HEK293T (cell line): ENCODE measurements around the gene ATXN2.
"Not testable (repeated sequence)": the region's sequence is repeated elsewhere in the genome, so short reads cannot be mapped to it uniquely, and the experiment has no call there.

Source experiments
- CTCF ChIA-PET: fragments of 350-600 bp; formaldehyde crosslinking; extraction: SDS; loops from one replicate; lab custom pipeline; 2021; ENCODE audit warnings: antibody characterized with exemption, inconsistent platforms; lab: Yijun Ruan, JAX
- POLR2A ChIA-PET: fragments of 350-600 bp; formaldehyde crosslinking; extraction: SDS; loops from one replicate; lab custom pipeline; 2020; ENCODE audit warnings: antibody characterized with exemption, inconsistent platforms; lab: Yijun Ruan, JAX
- DNase-seq: peaks from one replicate; pipeline ENCODE4 v3.0.0; 2012; ENCODE audit warnings: mixed read lengths; ENCODE audit errors: extremely low spot score
- ARNT ChIP-seq: fragments of 450-650 bp; IDR thresholded peaks from 2 replicates; pipeline ENCODE4 v1.6.1; 2017; ENCODE audit warnings: mild to moderate bottlenecking
- BHLHE40 ChIP-seq: fragments of 450-650 bp; IDR thresholded peaks from 2 replicates; pipeline ENCODE4 v1.6.1; 2016; ENCODE audit warnings: mild to moderate bottlenecking, moderate library complexity, borderline replicate concordance
- CTBP1 ChIP-seq: fragments of 450-650 bp; IDR thresholded peaks from 2 replicates; pipeline ENCODE4 v1.6.1; 2016; ENCODE audit warnings: borderline replicate concordance
- ELF4 ChIP-seq: fragments of 450-650 bp; IDR thresholded peaks from 2 replicates; pipeline ENCODE4 v1.6.1; 2017; ENCODE audit warnings: antibody characterized with exemption
- FOXA1 ChIP-seq: fragments of 450-650 bp; IDR thresholded peaks from 2 replicates; pipeline ENCODE4 v1.6.1; 2016; ENCODE audit warnings: mild to moderate bottlenecking
- FOXK2 ChIP-seq: fragments of 450-650 bp; IDR thresholded peaks from 2 replicates; pipeline ENCODE4 v1.6.1; 2016; ENCODE audit warnings: mild to moderate bottlenecking
- FOXM1 ChIP-seq: fragments of 450-650 bp; IDR thresholded peaks from 2 replicates; pipeline ENCODE4 v1.6.1; 2017; ENCODE audit warnings: mild to moderate bottlenecking, borderline replicate concordance
- HDGF ChIP-seq: fragments of 450-650 bp; IDR thresholded peaks from 2 replicates; pipeline ENCODE4 v1.6.1; 2017; ENCODE audit warnings: antibody characterized with exemption, borderline replicate concordance
- L3MBTL2 ChIP-seq: fragments of 450-650 bp; conservative IDR thresholded peaks from 2 replicates; pipeline ENCODE4 v1.6.1; 2016; ENCODE audit warnings: mild to moderate bottlenecking
- LEF1 ChIP-seq: fragments of 450-650 bp; IDR thresholded peaks from 2 replicates; pipeline ENCODE4 v1.6.1; 2017; ENCODE audit warnings: mild to moderate bottlenecking, borderline replicate concordance
- NFRKB ChIP-seq: fragments of 450-650 bp; IDR thresholded peaks from 2 replicates; pipeline ENCODE4 v1.6.1; 2016; ENCODE audit warnings: mild to moderate bottlenecking, moderate library complexity
- PKNOX1 ChIP-seq: fragments of 450-650 bp; IDR thresholded peaks from 2 replicates; pipeline ENCODE4 v1.6.1; 2016
- SP1 ChIP-seq: fragments of 450-650 bp; IDR thresholded peaks from 2 replicates; pipeline ENCODE4 v1.6.1; 2017
- SUZ12 ChIP-seq: fragments of 450-650 bp; IDR thresholded peaks from 2 replicates; pipeline ENCODE4 v1.6.1; 2016; ENCODE audit warnings: mild to moderate bottlenecking
- TARDBP ChIP-seq: fragments of 450-650 bp; IDR thresholded peaks from 2 replicates; pipeline ENCODE4 v1.6.1; 2016
- ZNF384 ChIP-seq: fragments of 450-650 bp; IDR thresholded peaks from 2 replicates; pipeline ENCODE4 v1.6.1; 2016

ATXN2 gene

GRCh38 chr12:111616177-111616623, 17.1 kb upstream of the ATXN2 start:
- no peak for DNase-seq
- TF ChIP-seq ELF4 (no peak), ZNF384 (no peak), TARDBP (no peak), ARNT (no peak), SP1 (no peak), HDGF (no peak), FOXA1 (no peak), SUZ12 (no peak), BHLHE40 (no peak), PKNOX1 (no peak), NFRKB (no peak), L3MBTL2 (no peak), LEF1 (no peak), FOXM1 (no peak)
- CTCF ChIA-PET, result no interaction called here
- POLR2A ChIA-PET, result no interaction called here

GRCh38 chr12:111607239-111607638, 8.1 kb upstream of the ATXN2 start:
- POLR2A ChIA-PET, result no interaction called here
- no peak for DNase-seq
- CTCF ChIA-PET, result no interaction called here
- TF ChIP-seq BHLHE40 (no peak), SP1 (no peak), NFRKB (no peak), SUZ12 (no peak), CTBP1 (no peak), FOXM1 (no peak)

- no peak for DNase-seq
- TF ChIP-seq ELF4 (no peak), SUZ12 (no peak), HDGF (no peak), FOXK2 (no peak), NFRKB (no peak)
- ChIA-PET POLR2A (no interaction called here), CTCF (no interaction called here)
These were observed 7.7 kb upstream of the ATXN2 start for GRCh38 chr12:111606767-111607230.

- POLR2A ChIA-PET, result no interaction called here
- no peak for DNase-seq
- CTCF ChIA-PET, result no interaction called here
- TF ChIP-seq FOXM1 (no peak), L3MBTL2 (no peak), BHLHE40 (no peak), SP1 (no peak), LEF1 (no peak)
These were observed 7.0 kb upstream of the ATXN2 start for GRCh38 chr12:111605911-111606766.

GRCh38 chr12:111602857-111603256, 3.7 kb upstream of the ATXN2 start:
- CTCF ChIA-PET, POLR2A ChIA-PET: not testable (repeated sequence)

GRCh38 chr12:111602348-111602747, 3.2 kb upstream of the ATXN2 start:
- TF ChIP-seq FOXM1 (no peak), SUZ12 (no peak), PKNOX1 (no peak), TARDBP (no peak), BHLHE40 (no peak), HDGF (no peak), FOXA1 (no peak), ARNT (no peak), ZNF384 (no peak), L3MBTL2 (no peak)
- POLR2A ChIA-PET, result no interaction called here

More at GRCh38 chr12:111602857-111603256, 3.7 kb upstream of the ATXN2 start:
- DNase-seq, result not testable (repeated sequence)

GRCh38 chr12:111600986-111601385, 1.9 kb upstream of the ATXN2 start:
- POLR2A ChIA-PET, CTCF ChIA-PET, DNase-seq: not testable (repeated sequence)

More at GRCh38 chr12:111602348-111602747, 3.2 kb upstream of the ATXN2 start:
- CTCF ChIA-PET, result no interaction called here
- no peak for DNase-seq

- TF ChIP-seq HDGF (no peak), L3MBTL2 (no peak), SUZ12 (no peak), TARDBP (no peak), ZNF384 (no peak), SP1 (no peak), LEF1 (no peak), FOXK2 (no peak), CTBP1 (no peak), FOXA1 (no peak), NFRKB (no peak), BHLHE40 (no peak), FOXM1 (no peak), PKNOX1 (no peak), ARNT (no peak)
- ChIA-PET POLR2A (no interaction called here), CTCF (no interaction called here)
- no peak for DNase-seq
These were observed 1.1 kb upstream of the ATXN2 start for GRCh38 chr12:111600205-111600642.
